ENCODE data around the gene HAAO.
"Not testable (repeated sequence)": the region's sequence is repeated elsewhere in the genome, so short reads cannot be mapped to it uniquely, and the experiment has no call there.

The HAAO gene

GRCh38 chr2:42743659-42743990 is 48.8 kb downstream of the HAAO start:
- DNase-seq, result no peak

GRCh38 chr2:42742740-42743658 is 49.4 kb downstream of the HAAO start:
- DNase-seq, result no peak

GRCh38 chr2:42741140-42741539 is 51.2 kb downstream of the HAAO start:
- DNase-seq, result no peak

- DNase-seq, result no peak
Measured at GRCh38 chr2:42736598-42737322, 55.6 kb downstream of the HAAO start.

- no peak for DNase-seq
Measured at GRCh38 chr2:42733852-42734251, 58.5 kb downstream of the HAAO start.

- DNase-seq, result not testable (repeated sequence)
Measured at GRCh38 chr2:42731316-42731715, 61.1 kb downstream of the HAAO start.

GRCh38 chr2:42726680-42727079 is 65.7 kb downstream of the HAAO start:
- no peak for DNase-seq

GRCh38 chr2:42725657-42726056 is 66.7 kb downstream of the HAAO start:
- no peak for DNase-seq

GRCh38 chr2:42724886-42725285 is 67.5 kb downstream of the HAAO start:
- no peak for DNase-seq

- no peak for DNase-seq
Measured at GRCh38 chr2:42723465-42723864, 68.9 kb downstream of the HAAO start.

GRCh38 chr2:42722320-42723190 is 69.8 kb downstream of the HAAO start:
- DNase-seq, result peak; percentile 83

GRCh38 chr2:42721898-42722297 is 70.5 kb downstream of the HAAO start:
- DNase-seq, result no peak

All from activated CD4-positive, alpha-beta T cell treated with anti-CD3 and anti-CD28 coated beads, Interleukin-2, Interleukin-6, amounts not matched to agents 100 ng/mL and 50 ng/mL, durations not matched to agents 16 hours and 8 hours (primary cell).